Measurements from ENCODE around the gene CASK. TPM values are rescaled to one million over a fixed set of nuclear protein-coding genes. Genes with fewer than 3 reads are reported as not detected.

The CASK gene
- total RNA-seq, 1 experiment from 2014 or later: 163 TPM

DNA sequence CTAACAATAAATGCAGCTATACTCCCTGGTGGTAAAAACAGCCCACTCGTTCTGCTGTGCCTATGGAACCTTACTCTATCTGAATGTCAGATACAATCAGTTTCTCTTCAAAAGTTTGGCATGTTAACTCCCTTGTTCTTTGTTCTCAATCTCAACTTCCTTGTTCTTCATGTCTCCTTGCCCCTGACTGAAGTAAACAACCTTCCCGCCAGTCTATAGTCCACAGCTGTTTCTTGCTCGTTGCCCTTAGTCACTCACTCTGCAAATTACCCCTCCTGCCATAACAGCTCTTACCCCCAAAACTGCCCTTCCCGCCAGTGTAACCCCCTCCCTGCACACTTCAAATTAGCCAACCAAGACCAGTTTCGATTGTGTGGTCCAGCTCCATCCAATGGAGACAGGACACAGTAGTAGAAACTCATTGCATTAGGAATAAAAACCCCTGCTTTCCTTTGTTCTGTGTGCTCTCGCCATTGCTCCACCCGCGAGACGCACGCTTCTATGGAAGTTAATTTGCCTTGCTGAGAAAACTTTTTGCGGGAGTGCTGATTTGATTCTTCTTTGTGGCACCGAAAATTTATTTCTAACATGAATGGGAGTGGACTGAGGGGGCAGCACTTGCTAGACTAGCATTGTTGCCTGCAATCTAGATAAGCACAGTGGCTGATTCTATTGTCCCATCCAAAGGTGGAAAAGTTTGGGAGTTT lies 206.4 kb downstream of the CASK start:
- TF ChIP-seq, protein P1, sequence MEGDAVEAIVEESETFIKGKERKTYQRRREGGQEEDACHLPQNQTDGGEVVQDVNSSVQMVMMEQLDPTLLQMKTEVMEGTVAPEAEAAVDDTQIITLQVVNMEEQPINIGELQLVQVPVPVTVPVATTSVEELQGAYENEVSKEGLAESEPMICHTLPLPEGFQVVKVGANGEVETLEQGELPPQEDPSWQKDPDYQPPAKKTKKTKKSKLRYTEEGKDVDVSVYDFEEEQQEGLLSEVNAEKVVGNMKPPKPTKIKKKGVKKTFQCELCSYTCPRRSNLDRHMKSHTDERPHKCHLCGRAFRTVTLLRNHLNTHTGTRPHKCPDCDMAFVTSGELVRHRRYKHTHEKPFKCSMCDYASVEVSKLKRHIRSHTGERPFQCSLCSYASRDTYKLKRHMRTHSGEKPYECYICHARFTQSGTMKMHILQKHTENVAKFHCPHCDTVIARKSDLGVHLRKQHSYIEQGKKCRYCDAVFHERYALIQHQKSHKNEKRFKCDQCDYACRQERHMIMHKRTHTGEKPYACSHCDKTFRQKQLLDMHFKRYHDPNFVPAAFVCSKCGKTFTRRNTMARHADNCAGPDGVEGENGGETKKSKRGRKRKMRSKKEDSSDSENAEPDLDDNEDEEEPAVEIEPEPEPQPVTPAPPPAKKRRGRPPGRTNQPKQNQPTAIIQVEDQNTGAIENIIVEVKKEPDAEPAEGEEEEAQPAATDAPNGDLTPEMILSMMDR (IDR thresholded peaks at IDR 0.05; ENCODE audit: insufficient read depth in 1 of 2, low read depth in 1 of 2, low read length in 1 of 2, severe bottlenecking in 1 of 2, unreplicated experiment in 1 of 2): no peak
- H3K27me3 ChIP-seq (replicated peaks; ENCODE audit: control insufficient read depth, insufficient read depth, low read length): no peaks in the 10 kb centered on the region
- H3K4me3 ChIP-seq (ENCODE audit: low read depth, low read length): no peak overlapping the region
- H3K9me3 ChIP-seq: peaks cover 5% of the 10 kb centered on the region; the same call in 1 of the 2 replicates
- intact Hi-C loops (cut with micrococcal nuclease; ENCODE audit: unreplicated experiment): no loop called here
- Mint-ChIP-seq H3K9me3 (ENCODE audit: unreplicated experiment) (no peaks in the 10 kb centered on the region), H3K27me3 (ENCODE audit: insufficient read depth, unreplicated experiment) (no peaks in the 10 kb centered on the region), H3K4me3 (ENCODE audit: unreplicated experiment) (peak overlapping the region; percentile 47), H3K36me3 (ENCODE audit: insufficient read depth, unreplicated experiment) (peaks cover 30% of the 10 kb centered on the region), H3K4me1 (ENCODE audit: low read depth, unreplicated experiment) (peaks cover 20% of the 10 kb centered on the region), H3K27ac (ENCODE audit: unreplicated experiment) (peak overlapping the region; percentile 82)
- no peaks in the 10 kb centered on the region for H3K36me3 ChIP-seq (ENCODE audit: control insufficient read depth, insufficient read depth, low read length)
- peaks cover 20% of the 10 kb centered on the region for H3K4me1 ChIP-seq
- CTCF ChIA-PET: no interaction called here
- POLR2A ChIA-PET: no interaction called here
- no TSS peak for BruUV-seq (replicated peaks)
- DNase-seq: no peak

DNA sequence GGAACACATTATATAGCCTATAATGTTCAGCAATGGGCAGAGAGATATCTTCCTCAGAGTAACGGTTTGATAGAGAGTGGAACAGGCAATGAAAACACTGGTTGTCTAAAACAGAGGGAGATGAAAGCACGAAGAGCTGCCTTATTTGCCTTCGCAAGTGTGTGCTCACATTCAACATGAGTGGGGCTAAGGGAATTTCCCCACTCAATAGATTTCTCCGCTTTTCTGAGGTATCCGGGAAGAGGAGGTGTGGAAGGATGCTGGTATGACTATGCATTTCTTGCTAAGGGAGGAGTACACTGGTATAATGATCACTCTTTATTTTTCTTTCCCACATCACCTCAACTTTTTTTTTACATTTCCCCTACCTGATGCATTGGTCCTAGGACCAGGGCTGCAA lies 207.1 kb downstream of the CASK start:
- POLR2A ChIA-PET: no interaction called here

DNA sequence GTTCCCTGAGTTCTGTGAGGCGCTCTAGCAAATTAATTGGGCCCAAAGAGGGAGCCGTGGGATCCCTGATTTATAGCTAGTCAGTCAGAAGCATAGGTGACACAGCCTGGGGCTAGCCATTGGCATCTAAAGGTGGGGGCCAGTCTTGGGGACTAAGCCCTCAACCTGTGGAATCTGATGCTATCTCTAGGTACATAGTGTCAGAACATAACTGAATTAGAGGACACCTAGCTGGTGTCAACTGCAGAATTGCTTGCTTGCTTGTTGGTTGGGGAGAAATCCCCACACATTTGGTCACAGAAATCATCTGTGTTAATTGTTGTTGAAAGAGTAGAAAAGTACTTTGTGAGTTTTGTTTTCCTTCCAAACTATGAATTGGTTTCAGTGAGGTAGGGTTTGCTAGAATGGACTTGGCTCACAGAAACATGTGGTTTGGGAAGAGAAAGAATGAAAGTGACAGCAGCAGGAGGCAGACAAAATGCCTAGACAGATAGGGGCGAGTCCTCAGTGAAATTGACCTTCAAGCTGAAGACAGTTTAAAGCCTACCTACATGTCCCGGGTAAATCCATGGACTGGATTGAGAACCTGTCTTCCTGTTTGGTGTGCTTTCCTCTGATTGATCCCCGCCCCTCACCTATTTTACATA lies 212.2 kb downstream of the CASK start:
- Histone ChIP-seq H3K4me1 (no peaks in the 10 kb centered on the region), H3K36me3 (ENCODE audit: control insufficient read depth, insufficient read depth, low read length) (no peaks in the 10 kb centered on the region), H3K9me3 (no peaks in the 10 kb centered on the region), H3K27me3 (replicated peaks; ENCODE audit: control insufficient read depth, insufficient read depth, low read length) (no peaks in the 10 kb centered on the region), H3K4me3 (ENCODE audit: low read depth, low read length) (no peak overlapping the region)
- H3K9me3 Mint-ChIP-seq (ENCODE audit: unreplicated experiment): no peaks in the 10 kb centered on the region
- BruUV-seq (replicated peaks): no TSS peak
- no peaks in the 10 kb centered on the region for H3K4me1 Mint-ChIP-seq (ENCODE audit: low read depth, unreplicated experiment)
- TF ChIP-seq, protein P1 (IDR thresholded peaks at IDR 0.05; ENCODE audit: insufficient read depth in 1 of 2, low read depth in 1 of 2, low read length in 1 of 2, severe bottlenecking in 1 of 2, unreplicated experiment in 1 of 2): no peak
- no peaks in the 10 kb centered on the region for H3K36me3 Mint-ChIP-seq (ENCODE audit: insufficient read depth, unreplicated experiment)
- CTCF ChIA-PET: no interaction called here
- no peak for DNase-seq
- POLR2A ChIA-PET: no interaction called here
- no peak overlapping the region for H3K27ac Mint-ChIP-seq (ENCODE audit: unreplicated experiment)
- no peaks in the 10 kb centered on the region for H3K27me3 Mint-ChIP-seq (ENCODE audit: insufficient read depth, unreplicated experiment)
- H3K4me3 Mint-ChIP-seq (ENCODE audit: unreplicated experiment): no peak overlapping the region
- intact Hi-C loops (cut with micrococcal nuclease; ENCODE audit: unreplicated experiment): no loop called here

More for the DNA sequence above, 207.1 kb downstream of the CASK start:
- Histone ChIP-seq H3K36me3 (ENCODE audit: control insufficient read depth, insufficient read depth, low read length) (no peaks in the 10 kb centered on the region), H3K9me3 (peaks cover 5% of the 10 kb centered on the region; the same call in 1 of the 2 replicates), H3K4me3 (ENCODE audit: low read depth, low read length) (no peak overlapping the region), H3K27me3 (replicated peaks; ENCODE audit: control insufficient read depth, insufficient read depth, low read length) (no peaks in the 10 kb centered on the region), H3K4me1 (peaks cover 20% of the 10 kb centered on the region)
- intact Hi-C loops (cut with micrococcal nuclease; ENCODE audit: unreplicated experiment): no loop called here
- H3K4me3 Mint-ChIP-seq (ENCODE audit: unreplicated experiment): no peak overlapping the region
- DNase-seq: no peak
- peaks cover 30% of the 10 kb centered on the region for H3K36me3 Mint-ChIP-seq (ENCODE audit: insufficient read depth, unreplicated experiment)
- no TSS peak for BruUV-seq (replicated peaks)
- H3K27ac Mint-ChIP-seq (ENCODE audit: unreplicated experiment): no peak overlapping the region
- H3K4me1 Mint-ChIP-seq (ENCODE audit: low read depth, unreplicated experiment): peaks cover 20% of the 10 kb centered on the region
- H3K27me3 Mint-ChIP-seq (ENCODE audit: insufficient read depth, unreplicated experiment): no peaks in the 10 kb centered on the region
- TF ChIP-seq, protein P1 (IDR thresholded peaks at IDR 0.05; ENCODE audit: insufficient read depth in 1 of 2, low read depth in 1 of 2, low read length in 1 of 2, severe bottlenecking in 1 of 2, unreplicated experiment in 1 of 2): no peak
- no peaks in the 10 kb centered on the region for H3K9me3 Mint-ChIP-seq (ENCODE audit: unreplicated experiment)
- CTCF ChIA-PET: no interaction called here
